ENCODE measurements around the gene OR10K1. TPM values are rescaled to one million over a fixed set of nuclear protein-coding genes. Genes with fewer than 3 reads are reported as not detected.
"Not testable (repeated sequence)": the region's sequence is repeated elsewhere in the genome, so short reads cannot be mapped to it uniquely, and the experiment has no call there.

OR10K1 gene, protein sequence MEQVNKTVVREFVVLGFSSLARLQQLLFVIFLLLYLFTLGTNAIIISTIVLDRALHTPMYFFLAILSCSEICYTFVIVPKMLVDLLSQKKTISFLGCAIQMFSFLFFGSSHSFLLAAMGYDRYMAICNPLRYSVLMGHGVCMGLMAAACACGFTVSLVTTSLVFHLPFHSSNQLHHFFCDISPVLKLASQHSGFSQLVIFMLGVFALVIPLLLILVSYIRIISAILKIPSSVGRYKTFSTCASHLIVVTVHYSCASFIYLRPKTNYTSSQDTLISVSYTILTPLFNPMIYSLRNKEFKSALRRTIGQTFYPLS
- total RNA-seq: not detected

DNA sequence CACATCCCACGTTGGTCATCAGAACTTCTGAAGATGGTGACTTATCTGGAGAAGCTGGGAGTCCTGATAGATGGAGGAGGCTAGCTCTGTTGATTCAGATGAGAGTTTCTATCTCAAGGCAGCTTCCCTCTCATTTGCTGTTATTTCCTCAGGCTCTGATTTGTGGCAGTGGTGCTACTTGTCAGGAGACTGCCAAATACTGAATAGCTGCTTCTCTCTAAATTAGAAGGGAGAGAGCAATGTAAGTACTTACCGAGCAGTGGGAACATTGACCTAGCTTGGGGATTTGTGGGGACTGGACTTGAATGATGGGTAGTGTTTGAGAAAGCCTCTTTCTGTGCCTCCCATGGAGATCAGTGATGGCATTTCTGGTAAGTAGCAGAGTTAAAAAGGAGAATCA lies at the start of gene OR10K1:
Gene OR10K1 (plus strand): TSS at position 301 of the 400 bp plus-strand sequence. CDS start 3,728 bp downstream, outside the sequence.
- ATAC-seq: no peak

DNA sequence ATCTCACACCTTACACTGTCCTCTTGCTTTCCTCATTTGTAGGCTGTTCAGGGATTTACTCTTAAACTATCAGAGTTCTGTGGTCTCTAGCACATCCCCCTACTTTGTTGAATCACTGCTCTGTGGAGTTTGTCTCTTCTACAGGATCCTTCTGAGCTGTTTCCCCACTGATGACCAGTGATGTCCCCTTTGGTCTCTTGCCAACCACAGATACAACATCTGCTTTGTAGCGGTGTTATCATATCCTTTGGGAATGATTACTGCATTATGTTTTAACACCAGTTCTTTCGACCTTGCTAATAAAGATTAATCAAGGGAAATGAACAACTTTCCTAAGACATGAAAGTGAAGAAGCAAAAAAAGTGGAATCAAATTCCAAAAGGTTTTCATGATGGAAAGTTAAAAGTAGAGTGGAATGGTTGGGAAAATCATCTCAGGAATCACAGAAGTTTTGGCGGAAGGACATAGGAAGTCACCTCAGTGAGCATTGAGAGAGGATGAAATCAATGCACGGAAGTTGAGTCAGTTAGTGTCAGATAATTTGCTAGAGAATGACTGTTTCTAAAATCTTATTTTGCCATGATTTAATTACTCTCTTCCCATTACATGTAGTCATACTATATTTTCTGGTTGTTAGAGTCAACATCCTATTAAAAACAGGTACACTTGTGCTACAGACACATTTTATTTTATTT lies 46.8 kb upstream of the OR10K1 start:
- no peak for ATAC-seq

DNA sequence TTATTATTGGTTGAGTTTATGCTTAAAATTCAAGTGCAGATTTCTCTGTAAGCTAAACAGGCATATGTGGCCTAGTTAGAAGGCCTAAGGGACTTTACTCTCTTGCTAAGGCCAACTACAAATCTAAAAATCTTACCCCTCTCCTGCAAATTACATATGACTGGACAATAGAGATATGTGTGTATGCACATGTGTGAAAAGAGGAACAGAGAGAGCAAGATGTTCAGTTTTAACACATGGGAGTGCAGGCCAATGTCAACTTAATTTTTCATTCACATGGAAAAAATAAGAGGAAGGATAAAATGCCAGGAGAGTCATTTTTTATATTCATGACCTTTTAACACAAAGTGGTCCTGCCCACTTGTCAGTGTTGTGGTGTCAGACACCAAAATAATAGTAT lies 44.0 kb upstream of the OR10K1 start:
- ATAC-seq: no peak

- ATAC-seq: no peak
Measured at GRCh38 chr1:158422212-158422611, 39.4 kb upstream of the OR10K1 start.

DNA sequence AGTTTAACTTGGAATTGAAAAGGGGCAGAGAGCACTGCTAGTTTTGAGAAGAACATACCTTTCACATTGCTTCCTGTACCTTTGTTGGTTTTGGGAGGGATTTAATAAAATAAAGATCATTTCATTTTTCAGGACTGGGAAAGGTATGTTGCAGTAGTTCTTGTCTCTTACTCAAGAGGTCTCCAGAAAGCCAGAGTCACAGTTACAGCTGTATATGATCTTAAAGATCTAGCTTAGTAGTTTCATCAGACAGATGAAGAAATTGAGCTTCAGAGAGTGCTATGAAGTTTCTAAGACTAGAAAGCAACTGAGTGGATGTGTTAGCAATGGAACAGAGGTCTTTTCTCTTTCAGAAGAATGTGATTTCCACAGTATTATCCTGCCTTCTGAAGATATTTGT lies 36.6 kb upstream of the OR10K1 start:
- no peak for ATAC-seq

DNA sequence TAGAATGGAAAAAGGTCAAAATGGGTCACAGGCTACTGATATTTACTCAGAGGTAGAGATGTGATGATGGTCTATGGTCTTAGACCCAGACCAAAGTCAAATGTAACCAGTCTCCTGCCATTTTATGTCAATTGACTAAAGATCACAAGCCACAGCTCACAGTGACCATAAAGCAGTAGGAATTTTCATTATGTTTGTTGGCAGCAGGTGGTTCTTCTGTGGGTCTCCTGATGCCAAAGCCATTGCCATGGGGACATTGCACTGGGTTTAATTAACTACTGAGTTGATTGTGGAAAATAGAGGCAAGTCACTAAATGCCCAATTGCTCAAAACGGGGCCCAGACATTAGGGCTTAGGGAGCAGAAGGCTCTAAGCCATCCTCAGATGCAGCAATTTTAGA lies 35.5 kb upstream of the OR10K1 start, which contains the start of gene OR10K2:
Gene OR10K2 (minus strand): TSS at position 101 of the 400 bp plus-strand sequence. CDS start 5,371 bp downstream, outside the sequence.
- ATAC-seq: no peak

- not testable (repeated sequence) for ATAC-seq
Measured at GRCh38 chr1:158430163-158430562, 31.5 kb upstream of the OR10K1 start.

DNA sequence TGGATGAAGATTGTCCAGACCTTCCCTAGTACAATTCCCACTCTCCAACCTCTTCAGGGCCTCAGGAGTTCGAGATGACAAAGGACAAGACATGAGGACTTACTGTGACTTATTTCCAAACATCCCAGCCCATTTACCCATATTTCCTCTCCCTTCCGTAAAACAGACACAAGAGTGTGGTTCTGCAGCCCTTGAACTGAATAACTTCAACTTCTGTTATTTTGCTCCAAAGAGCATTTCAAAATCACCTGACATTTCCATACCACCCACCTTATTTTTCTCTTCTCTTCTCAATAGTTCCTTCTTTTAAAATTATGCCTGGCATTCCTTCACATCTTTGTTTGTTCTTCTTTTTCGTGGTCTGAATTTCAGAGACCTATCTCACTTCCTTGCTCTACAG lies 26.9 kb upstream of the OR10K1 start:
- no peak for ATAC-seq

DNA sequence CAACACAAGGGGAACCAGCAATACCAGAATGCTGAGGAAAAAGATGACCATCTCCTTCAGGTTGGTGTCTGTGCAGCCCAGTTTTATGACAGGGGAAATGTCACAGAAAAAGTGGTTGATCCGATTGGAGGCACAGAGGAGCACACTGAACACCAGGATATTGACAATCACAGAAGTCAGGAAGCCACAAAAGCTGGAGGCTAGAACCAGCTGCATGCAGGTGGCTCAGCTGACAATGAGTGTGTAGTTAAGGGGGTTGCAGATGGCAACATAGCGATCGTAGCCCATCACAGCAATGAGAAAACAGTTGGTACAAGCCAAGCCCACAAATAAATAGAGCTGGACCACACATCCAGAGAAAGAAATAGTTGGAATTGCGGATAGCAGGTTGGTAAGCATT lies 16.3 kb upstream of the OR10K1 start:
- no peak for ATAC-seq

DNA sequence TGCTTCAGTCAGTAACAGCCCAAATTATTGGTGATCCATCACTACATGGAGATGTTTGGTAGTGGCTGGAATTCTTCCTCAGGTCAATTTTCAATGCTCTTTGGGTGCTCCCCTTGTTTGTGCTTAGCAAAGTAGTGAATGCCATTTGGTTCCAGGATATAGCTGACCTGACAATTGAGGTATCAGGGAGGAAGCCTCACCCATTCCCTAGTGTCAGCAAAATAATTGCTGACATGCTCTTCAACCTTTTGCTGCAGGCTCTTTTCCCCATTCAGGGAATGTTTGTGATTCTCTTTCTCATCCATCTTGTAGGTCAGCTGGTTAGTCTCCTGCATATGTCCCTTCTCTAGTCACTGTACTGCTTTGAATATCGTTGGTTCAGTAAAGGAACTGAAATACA lies 7.1 kb upstream of the OR10K1 start:
- no peak for ATAC-seq

DNA sequence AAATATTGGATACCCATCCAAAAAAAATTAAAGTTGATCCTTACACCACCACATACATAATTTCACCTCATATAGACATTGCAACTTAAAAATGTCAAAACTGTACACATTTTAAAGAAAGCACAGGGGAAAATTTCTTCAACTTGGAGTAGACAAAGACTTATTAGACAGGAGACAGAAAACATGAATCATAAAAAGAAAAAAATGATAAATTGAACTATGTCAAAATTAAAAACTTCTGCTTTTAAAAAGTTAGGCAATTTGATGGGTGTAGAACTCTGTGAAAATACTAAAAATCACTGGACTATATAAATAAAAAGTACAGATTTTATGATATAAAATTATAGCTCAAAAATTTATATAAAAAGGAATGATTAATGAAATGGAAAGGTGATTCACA lies 4.4 kb upstream of the OR10K1 start:
- ATAC-seq: no peak

- ATAC-seq: no peak
Measured at GRCh38 chr1:158458263-158458662, 3.4 kb upstream of the OR10K1 start.

GRCh38 chr1:158471920-158472319 lies 10.3 kb downstream of the OR10K1 start, which contains the start of gene OR10R2:
Gene OR10R2 (plus strand): TSS chr1:158472220. CDS start chr1:158472326, 106 bp downstream.
- ATAC-seq: no peak

DNA sequence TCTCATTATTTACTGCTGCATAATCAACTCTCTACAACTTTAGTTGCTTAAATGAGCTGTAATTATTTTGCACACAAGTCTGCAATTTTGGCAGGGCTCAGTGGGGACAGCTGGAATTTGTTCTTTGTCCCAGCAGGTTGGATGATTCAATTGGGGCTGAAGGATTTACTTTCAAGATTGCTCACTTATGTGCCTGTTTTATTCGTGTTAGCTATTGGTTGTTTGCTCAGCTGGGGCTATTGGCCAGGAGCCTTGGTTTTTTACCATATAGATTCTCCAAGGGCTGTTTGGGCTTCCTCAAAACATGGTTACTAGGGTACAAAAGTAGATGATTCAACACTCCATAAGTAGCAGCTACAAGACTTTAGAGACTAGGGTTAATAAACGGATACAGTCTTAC lies 23.8 kb downstream of the OR10K1 start:
- no peak for ATAC-seq

GRCh38 chr1:158491316-158491715 lies 29.7 kb downstream of the OR10K1 start:
- ATAC-seq: no peak

DNA sequence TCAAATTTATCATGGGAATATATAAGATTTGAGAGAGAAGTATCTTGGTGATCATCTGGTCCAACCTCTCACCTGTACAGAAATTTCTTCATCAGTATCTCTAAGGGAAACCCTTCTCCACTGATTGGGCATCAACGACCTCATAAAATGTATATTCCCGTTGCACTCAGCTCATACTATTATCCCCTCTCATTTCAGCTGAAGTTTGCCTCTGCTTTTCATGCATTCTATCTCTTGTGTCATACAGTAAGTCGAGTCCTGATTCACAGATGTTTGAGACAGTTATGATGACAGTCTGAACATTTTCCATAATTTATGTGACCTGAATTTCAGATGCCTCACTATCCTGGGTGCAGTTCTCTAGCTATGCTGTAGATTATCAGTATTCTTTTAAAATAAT lies 31.4 kb downstream of the OR10K1 start:
- no peak for ATAC-seq

- ATAC-seq: no peak
Measured at GRCh38 chr1:158494796-158495195, 33.2 kb downstream of the OR10K1 start.

- ATAC-seq: no peak
Measured at GRCh38 chr1:158496374-158496773, 34.7 kb downstream of the OR10K1 start.

GRCh38 chr1:158506369-158506987 lies 44.8 kb downstream of the OR10K1 start:
- ATAC-seq: no peak

DNA sequence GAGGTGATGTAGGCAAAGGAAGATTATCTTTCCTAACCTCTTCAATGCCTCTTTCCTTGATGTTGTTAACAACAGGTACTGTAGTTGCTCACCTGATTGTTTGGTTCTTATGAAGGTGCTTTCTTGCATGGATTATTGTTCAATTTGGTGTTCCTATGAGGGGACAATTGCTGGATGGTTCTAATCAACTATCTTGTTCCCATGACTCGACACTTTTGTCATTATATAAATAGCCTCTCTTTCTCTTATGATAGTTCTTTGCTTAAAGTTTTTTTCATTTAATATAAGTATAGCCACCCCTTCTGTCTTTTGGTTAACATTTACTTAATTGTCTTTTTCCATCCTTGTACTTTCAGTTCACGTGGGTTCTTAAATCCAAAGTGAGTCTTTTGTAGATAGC lies 45.9 kb downstream of the OR10K1 start:
- no peak for ATAC-seq

DNA sequence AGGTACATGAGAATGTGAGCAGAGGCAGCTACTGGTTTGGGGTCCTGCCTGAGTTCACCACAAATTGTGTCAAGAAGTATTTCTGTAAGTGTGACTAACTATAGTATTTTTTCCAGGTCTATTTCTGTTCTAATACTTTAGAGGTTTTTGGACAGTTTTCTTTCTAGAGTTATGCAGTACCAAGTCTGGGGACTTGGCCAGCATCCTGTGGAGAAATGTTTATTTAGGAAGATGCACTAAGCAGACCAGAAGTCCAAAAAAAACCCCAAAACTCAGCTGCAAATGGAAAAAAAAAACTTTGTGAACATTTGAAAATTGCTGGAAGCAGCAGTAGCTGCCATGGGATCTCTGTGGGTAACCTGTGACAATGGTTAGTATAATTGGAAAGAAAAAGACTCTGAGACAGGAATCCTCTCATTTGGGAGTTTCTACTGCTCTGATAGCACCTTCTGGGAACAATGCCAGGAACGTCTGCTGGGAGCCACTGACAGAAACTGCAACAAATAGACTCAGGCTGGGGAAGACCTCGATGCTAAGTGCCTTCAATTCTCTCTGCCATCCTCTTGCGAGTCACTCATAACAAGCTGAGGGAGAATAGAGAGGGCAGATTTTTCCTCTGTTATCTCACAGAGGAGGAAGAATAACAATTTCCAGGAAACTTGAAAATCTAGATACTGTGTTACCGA lies 48.0 kb downstream of the OR10K1 start:
- no peak for ATAC-seq

DNA sequence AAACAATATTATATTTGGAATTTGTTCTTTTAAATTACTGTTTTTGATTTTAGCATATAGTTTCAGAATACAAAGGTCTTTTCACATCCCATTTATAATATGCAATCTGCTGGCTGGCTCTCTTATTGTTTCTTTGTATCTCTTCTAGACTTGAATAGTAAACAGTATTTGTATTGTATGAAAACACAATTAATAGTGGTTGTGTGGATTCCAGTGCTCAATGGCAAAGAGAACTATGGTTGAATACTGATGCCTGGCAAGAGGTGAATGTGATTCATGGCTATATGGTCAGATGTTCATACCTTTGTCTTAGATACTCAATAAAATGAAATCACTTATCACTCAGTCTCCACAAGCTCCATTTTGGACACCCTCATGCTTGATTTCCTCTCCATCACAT lies 55.3 kb downstream of the OR10K1 start:
- ATAC-seq: no peak
